GM23338 (cell line): ENCODE results near the gene WDR45B. TPM values are rescaled to one million over a fixed set of nuclear protein-coding genes. Genes with fewer than 3 reads are reported as not detected.

ENCODE experiments used
- ATAC-seq: fragments of 200-7000 bp; cut with Tn5 transposase; 3 replicates; pipeline ENCODE4 v1.9.1; 2020
- DNase-seq: peaks from one replicate; pipeline ENCODE4 v3.0.0-alpha.2; 2015; ENCODE audit warnings: low spot score
- H2AFZ ChIP-seq: fragments of 200-600 bp; sonication (generic); 2 replicates; pipeline ENCODE4 v1.8.0; 2016; ENCODE audit warnings: antibody characterized with exemption, mild to moderate bottlenecking, moderate library complexity
- H3F3A ChIP-seq: fragments of 200-600 bp; sonication (generic); replicated peaks from 2 replicates; pipeline ENCODE4 v1.8.0; 2017; ENCODE audit warnings: antibody characterized with exemption, mixed run types, low read depth
- H3K27ac ChIP-seq: fragments of 200-600 bp; sonication (generic); 2 replicates; pipeline ENCODE4 v1.6.1; 2016; ENCODE audit warnings: low read depth
- H3K27me3 ChIP-seq: fragments of 200-600 bp; sonication (generic); 2 replicates; pipeline ENCODE4 v1.8.0; 2016; ENCODE audit warnings: mild to moderate bottlenecking, mixed run types, moderate library complexity; ENCODE audit not compliant: insufficient read depth
- H3K36me3 ChIP-seq: fragments of 200-600 bp; sonication (generic); 2 replicates; pipeline ENCODE4 v1.8.0; 2016; ENCODE audit warnings: mild to moderate bottlenecking; ENCODE audit not compliant: insufficient read depth
- H3K4me1 ChIP-seq: fragments of 200-600 bp; sonication (generic); 2 replicates; pipeline ENCODE4 v1.8.0; 2016; ENCODE audit warnings: mild to moderate bottlenecking, moderate library complexity; ENCODE audit not compliant: insufficient read depth
- H3K4me2 ChIP-seq: fragments of 200-600 bp; sonication (generic); 2 replicates; pipeline ENCODE4 v1.7.1; 2017; ENCODE audit warnings: mixed run types
- H3K4me3 ChIP-seq: fragments of 200-600 bp; sonication (generic); 2 replicates; pipeline ENCODE4 v1.6.1; 2016; ENCODE audit warnings: mixed run types
- H3K79me2 ChIP-seq: fragments of 200-600 bp; sonication (generic); replicated peaks from 2 replicates; pipeline ENCODE4 v1.8.0; 2017; ENCODE audit warnings: mild to moderate bottlenecking; ENCODE audit not compliant: insufficient read depth
- H3K9me2 ChIP-seq: fragments of 200-600 bp; sonication (generic); 2 replicates; pipeline ENCODE4 v1.8.0; 2017; ENCODE audit not compliant: insufficient read depth
- H4K20me1 ChIP-seq: fragments of 200-600 bp; sonication (generic); replicated peaks from 2 replicates; pipeline ENCODE4 v1.8.0; 2017; ENCODE audit warnings: mild to moderate bottlenecking; ENCODE audit not compliant: insufficient read depth
- H3K27ac Mint-ChIP-seq: 2 replicates; pipeline ENCODE4 v1.8.0; 2020; ENCODE audit warnings: inconsistent platforms, mild to moderate bottlenecking, moderate library complexity, mixed read lengths
- H3K27me3 Mint-ChIP-seq: 3 replicates; pipeline ENCODE4 v1.8.0; 2022; ENCODE audit warnings: low read depth, mild to moderate bottlenecking, moderate library complexity, mixed read lengths, inconsistent platforms; ENCODE audit not compliant: insufficient read depth, poor library complexity
- H3K36me3 Mint-ChIP-seq: 3 replicates; pipeline ENCODE4 v1.8.0; 2021; ENCODE audit warnings: low read depth, mild to moderate bottlenecking, inconsistent platforms, moderate library complexity, mixed read lengths
- H3K4me1 Mint-ChIP-seq: 3 replicates; pipeline ENCODE4 v1.8.0; 2020; ENCODE audit warnings: mild to moderate bottlenecking, inconsistent platforms, mixed read lengths
- H3K4me3 Mint-ChIP-seq: 3 replicates; pipeline ENCODE4 v1.8.0; 2021; ENCODE audit warnings: moderate library complexity, mild to moderate bottlenecking, inconsistent platforms, mixed read lengths
- H3K9me3 Mint-ChIP-seq: 3 replicates; pipeline ENCODE4 v1.8.0; 2020; ENCODE audit warnings: moderate library complexity, mild to moderate bottlenecking, inconsistent platforms, mixed read lengths
- CTCF ChIP-seq, 2 experiments: fragments of 200-600 bp in 1 of 2; sonication (generic) in 1 of 2; conservative IDR thresholded peaks; 2 replicates each; pipeline versions ENCODE4 v1.5.1 to v1.6.1; 2016 to 2017; ENCODE audit warnings: antibody characterized with exemption in 2 of 2, low read depth in 2 of 2, mild to moderate bottlenecking in 2 of 2, moderate library complexity in 1 of 2
- ETS1 ChIP-seq: IDR thresholded peaks from 2 replicates; pipeline ENCODE4 v1.6.1; 2016; ENCODE audit warnings: antibody characterized with exemption
- EZH2 ChIP-seq: fragments of 200-600 bp; sonication (generic); IDR thresholded peaks from one replicate; pipeline ENCODE4 v1.8.0; 2017; ENCODE audit warnings: antibody characterized with exemption, mild to moderate bottlenecking, low read depth; ENCODE audit not compliant: unreplicated experiment
- JUNB ChIP-seq: IDR thresholded peaks from one replicate; pipeline ENCODE4 v1.6.1; 2016; ENCODE audit warnings: antibody characterized with exemption; ENCODE audit not compliant: unreplicated experiment
- NANOG ChIP-seq: IDR thresholded peaks from 2 replicates; pipeline ENCODE4 v1.6.1; 2016; ENCODE audit warnings: antibody characterized with exemption, borderline replicate concordance
- POLR2AphosphoS5 ChIP-seq: IDR thresholded peaks from 2 replicates; pipeline ENCODE4 v1.6.1; 2016; ENCODE audit warnings: antibody characterized with exemption, low read depth
- STAT1 ChIP-seq: IDR thresholded peaks from one replicate; pipeline ENCODE4 v1.6.1; 2016; ENCODE audit warnings: antibody characterized with exemption; ENCODE audit not compliant: unreplicated experiment
- ZNF114 ChIP-seq: fragments of 250-450 bp; sonication (Bioruptor Pico); IDR thresholded peaks from 2 replicates; pipeline ENCODE4 v1.5.0; 2020; ENCODE audit warnings: mild to moderate bottlenecking, moderate library complexity
- ZNF331 ChIP-seq: fragments of 250-450 bp; sonication (Bioruptor Pico); IDR thresholded peaks from 2 replicates; pipeline ENCODE4 v1.5.0; 2020; ENCODE audit warnings: low read depth, mild to moderate bottlenecking, moderate library complexity
- ZNF462 ChIP-seq: fragments of 250-450 bp; sonication (Bioruptor Pico); IDR thresholded peaks from 2 replicates; pipeline ENCODE4 v1.5.0; 2020; ENCODE audit warnings: mild to moderate bottlenecking, moderate library complexity
- polyA plus RNA-seq: library from polyadenylated mRNA; unstranded; fragments of >200 nt; fragmentation: Nextera tagmentation; extraction: Ambion mirVana; gene quantifications from 2 replicates; pipeline ENCODE4 v1.2.1, GENCODE V29; 2016
- total RNA-seq: library from RNA; depleted of rRNA; stranded (reverse); fragments of >200 nt; shearing (Covaris generic); gene quantifications from 2 replicates; pipeline ENCODE4 v1.2.3, GENCODE V29; 2014
- TF ChIP-seq, protein P1 (sequence below): IDR thresholded peaks from one replicate; pipeline ENCODE4 v1.6.1; 2018; ENCODE audit warnings: antibody characterized with exemption; ENCODE audit not compliant: unreplicated experiment

The WDR45B gene
- total and polyA plus RNA-seq, 2 experiments from 2014 or later: 69.4 to 96.4 TPM

DNA sequence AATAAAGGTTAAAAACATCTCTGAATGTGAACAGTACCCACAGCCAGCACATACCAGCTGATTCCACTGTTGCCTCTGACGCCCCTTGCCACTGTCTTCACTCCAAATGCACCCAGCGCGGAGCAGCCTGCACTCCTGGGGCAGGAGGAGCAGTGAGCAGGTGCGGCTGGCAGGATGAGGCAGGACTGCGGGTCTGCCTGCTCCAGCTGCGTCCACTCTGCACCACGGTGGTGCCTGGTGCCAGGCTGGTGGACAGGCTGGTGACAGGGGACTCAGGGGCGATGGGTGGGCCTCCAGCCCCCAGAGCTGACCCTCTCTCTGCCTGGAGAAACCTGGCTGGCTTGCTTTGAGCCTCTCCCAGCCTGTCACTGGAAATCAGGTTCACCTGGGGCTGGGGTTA lies 40.8 kb upstream of the WDR45B start (continued):
- no peak for TF ChIP-seq CTCF (conservative IDR thresholded peaks at IDR 0.05; ENCODE audit: low read depth in 2 of 2)
- no peak for TF ChIP-seq EZH2
- no peak for TF ChIP-seq POLR2AphosphoS5
- no peak for TF ChIP-seq ZNF331
- no peak for TF ChIP-seq NANOG
- no peak for TF ChIP-seq ZNF114 (CRISPR knock-in tag)
- no peak for TF ChIP-seq ZNF462 (CRISPR knock-in tag)
- TF ChIP-seq JUNB: no peak
- TF ChIP-seq STAT1: no peak

DNA sequence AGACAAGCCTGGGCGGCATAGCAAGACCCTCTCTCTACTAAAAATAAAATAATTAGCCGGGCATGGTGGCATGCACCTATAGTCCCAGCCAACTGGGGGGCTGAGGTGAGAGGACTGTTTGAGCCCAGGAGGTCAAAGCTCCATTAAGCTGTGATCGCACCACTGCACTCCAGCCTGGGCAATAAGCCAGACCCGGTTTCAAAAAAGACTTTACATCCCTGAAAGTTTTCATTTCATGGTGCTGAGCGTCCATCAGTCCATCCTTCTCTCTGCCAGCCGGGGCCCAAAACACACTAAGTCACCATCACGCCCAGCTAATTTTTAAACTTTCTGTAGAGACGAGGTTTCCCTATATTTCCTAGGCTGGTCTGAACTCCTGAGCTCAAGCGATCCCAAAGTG lies 39.6 kb upstream of the WDR45B start:
- H3F3A ChIP-seq: no peaks in the 10 kb centered on the region
- H3K27me3 ChIP-seq: no peaks in the 10 kb centered on the region
- no peaks in the 10 kb centered on the region for H4K20me1 ChIP-seq
- no peak overlapping the region; the same call in 1 of the 2 replicates for H3K27ac ChIP-seq
- Mint-ChIP-seq H3K4me1 (no peaks in the 10 kb centered on the region; the same call in 2 of the 3 replicates), H3K27me3 (no peaks in the 10 kb centered on the region), H3K9me3 (no peaks in the 10 kb centered on the region), H3K4me3 (no peak overlapping the region), H3K36me3 (no peaks in the 10 kb centered on the region), H3K27ac (no peak overlapping the region)
- no peaks in the 10 kb centered on the region for H3K4me1 ChIP-seq
- ATAC-seq: no peak
- no peaks in the 10 kb centered on the region for H3K79me2 ChIP-seq
- no peaks in the 10 kb centered on the region for H3K9me2 ChIP-seq
- no peak for DNase-seq
- no peak overlapping the region for H3K4me2 ChIP-seq
- no peak overlapping the region for H3K4me3 ChIP-seq
- H2AFZ ChIP-seq: no peak overlapping the region
- no peaks in the 10 kb centered on the region for H3K36me3 ChIP-seq
- TF ChIP-seq, protein P1, sequence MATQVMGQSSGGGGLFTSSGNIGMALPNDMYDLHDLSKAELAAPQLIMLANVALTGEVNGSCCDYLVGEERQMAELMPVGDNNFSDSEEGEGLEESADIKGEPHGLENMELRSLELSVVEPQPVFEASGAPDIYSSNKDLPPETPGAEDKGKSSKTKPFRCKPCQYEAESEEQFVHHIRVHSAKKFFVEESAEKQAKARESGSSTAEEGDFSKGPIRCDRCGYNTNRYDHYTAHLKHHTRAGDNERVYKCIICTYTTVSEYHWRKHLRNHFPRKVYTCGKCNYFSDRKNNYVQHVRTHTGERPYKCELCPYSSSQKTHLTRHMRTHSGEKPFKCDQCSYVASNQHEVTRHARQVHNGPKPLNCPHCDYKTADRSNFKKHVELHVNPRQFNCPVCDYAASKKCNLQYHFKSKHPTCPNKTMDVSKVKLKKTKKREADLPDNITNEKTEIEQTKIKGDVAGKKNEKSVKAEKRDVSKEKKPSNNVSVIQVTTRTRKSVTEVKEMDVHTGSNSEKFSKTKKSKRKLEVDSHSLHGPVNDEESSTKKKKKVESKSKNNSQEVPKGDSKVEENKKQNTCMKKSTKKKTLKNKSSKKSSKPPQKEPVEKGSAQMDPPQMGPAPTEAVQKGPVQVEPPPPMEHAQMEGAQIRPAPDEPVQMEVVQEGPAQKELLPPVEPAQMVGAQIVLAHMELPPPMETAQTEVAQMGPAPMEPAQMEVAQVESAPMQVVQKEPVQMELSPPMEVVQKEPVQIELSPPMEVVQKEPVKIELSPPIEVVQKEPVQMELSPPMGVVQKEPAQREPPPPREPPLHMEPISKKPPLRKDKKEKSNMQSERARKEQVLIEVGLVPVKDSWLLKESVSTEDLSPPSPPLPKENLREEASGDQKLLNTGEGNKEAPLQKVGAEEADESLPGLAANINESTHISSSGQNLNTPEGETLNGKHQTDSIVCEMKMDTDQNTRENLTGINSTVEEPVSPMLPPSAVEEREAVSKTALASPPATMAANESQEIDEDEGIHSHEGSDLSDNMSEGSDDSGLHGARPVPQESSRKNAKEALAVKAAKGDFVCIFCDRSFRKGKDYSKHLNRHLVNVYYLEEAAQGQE: no peak
- TF ChIP-seq NANOG (no peak), ETS1 (no peak), ZNF114 (CRISPR knock-in tag) (no peak), CTCF (conservative IDR thresholded peaks at IDR 0.05; ENCODE audit: low read depth in 2 of 2) (no peak), ZNF331 (no peak)
